GM19099 (cell line): Measurements from ENCODE around the gene FSTL4.

Source experiments
- POLR2A ChIP-seq: IDR thresholded peaks from 3 replicates; pipeline ENCODE4 v1.6.1; 2011; ENCODE audit warnings: low read depth; ENCODE audit not compliant: insufficient read length; ENCODE audit errors: extremely low read depth

Gene FSTL4

GRCh38 chr5:133319905-133320520, 292.3 kb downstream of the FSTL4 start:
- TF ChIP-seq POLR2A: no peak

- TF ChIP-seq POLR2A: no peak
Measured at GRCh38 chr5:133319244-133319643, 293.1 kb downstream of the FSTL4 start.

GRCh38 chr5:133317558-133317957, 294.8 kb downstream of the FSTL4 start:
- no peak for TF ChIP-seq POLR2A

GRCh38 chr5:133316346-133317343, 295.7 kb downstream of the FSTL4 start:
- TF ChIP-seq POLR2A: no peak

GRCh38 chr5:133314086-133314485, 298.3 kb downstream of the FSTL4 start:
- TF ChIP-seq POLR2A: no peak

- TF ChIP-seq POLR2A: no peak
Measured at GRCh38 chr5:133311176-133311575, 301.2 kb downstream of the FSTL4 start.

- TF ChIP-seq POLR2A: no peak
Measured at GRCh38 chr5:133309984-133310621, 302.2 kb downstream of the FSTL4 start.

GRCh38 chr5:133309166-133309795, 303.1 kb downstream of the FSTL4 start:
- TF ChIP-seq POLR2A: no peak

GRCh38 chr5:133307275-133307674, 305.1 kb downstream of the FSTL4 start:
- TF ChIP-seq POLR2A: no peak

GRCh38 chr5:133304707-133305216, 307.6 kb downstream of the FSTL4 start:
- TF ChIP-seq POLR2A: no peak

- no peak for TF ChIP-seq POLR2A
Measured at GRCh38 chr5:133304178-133304577, 308.2 kb downstream of the FSTL4 start.

- TF ChIP-seq POLR2A: no peak
Measured at GRCh38 chr5:133303298-133303697, 309.0 kb downstream of the FSTL4 start.

GRCh38 chr5:133299728-133300127, 312.6 kb downstream of the FSTL4 start:
- TF ChIP-seq POLR2A: no peak

GRCh38 chr5:133299021-133299420, 313.3 kb downstream of the FSTL4 start:
- no peak for TF ChIP-seq POLR2A

- no peak for TF ChIP-seq POLR2A
Measured at GRCh38 chr5:133298447-133298846, 313.9 kb downstream of the FSTL4 start.
